ENCODE measurements around the gene PLK5.

DNA sequence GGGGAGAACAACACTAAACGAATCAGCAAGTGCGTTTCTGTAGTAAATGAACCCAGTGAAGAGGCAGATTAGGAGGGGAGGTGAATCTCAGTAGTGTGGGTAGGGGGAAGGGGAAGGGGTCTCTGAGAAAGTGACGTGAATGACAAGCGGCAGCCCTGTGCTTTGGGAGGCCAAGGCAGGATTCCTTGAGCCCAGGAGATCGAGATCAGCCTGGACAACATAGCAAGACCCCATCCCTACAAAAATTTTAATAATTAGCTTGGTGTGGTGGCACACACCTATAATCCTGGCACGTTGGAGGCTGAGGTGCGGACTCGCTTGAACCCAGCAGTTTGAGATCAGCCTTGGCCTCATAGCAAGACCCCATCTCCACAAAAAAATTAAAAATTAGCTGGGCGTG, 8.1 kb downstream of the PLK5 start:
- TF ChIP-seq, protein P1, sequence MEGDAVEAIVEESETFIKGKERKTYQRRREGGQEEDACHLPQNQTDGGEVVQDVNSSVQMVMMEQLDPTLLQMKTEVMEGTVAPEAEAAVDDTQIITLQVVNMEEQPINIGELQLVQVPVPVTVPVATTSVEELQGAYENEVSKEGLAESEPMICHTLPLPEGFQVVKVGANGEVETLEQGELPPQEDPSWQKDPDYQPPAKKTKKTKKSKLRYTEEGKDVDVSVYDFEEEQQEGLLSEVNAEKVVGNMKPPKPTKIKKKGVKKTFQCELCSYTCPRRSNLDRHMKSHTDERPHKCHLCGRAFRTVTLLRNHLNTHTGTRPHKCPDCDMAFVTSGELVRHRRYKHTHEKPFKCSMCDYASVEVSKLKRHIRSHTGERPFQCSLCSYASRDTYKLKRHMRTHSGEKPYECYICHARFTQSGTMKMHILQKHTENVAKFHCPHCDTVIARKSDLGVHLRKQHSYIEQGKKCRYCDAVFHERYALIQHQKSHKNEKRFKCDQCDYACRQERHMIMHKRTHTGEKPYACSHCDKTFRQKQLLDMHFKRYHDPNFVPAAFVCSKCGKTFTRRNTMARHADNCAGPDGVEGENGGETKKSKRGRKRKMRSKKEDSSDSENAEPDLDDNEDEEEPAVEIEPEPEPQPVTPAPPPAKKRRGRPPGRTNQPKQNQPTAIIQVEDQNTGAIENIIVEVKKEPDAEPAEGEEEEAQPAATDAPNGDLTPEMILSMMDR (IDR thresholded peaks at IDR 0.05; ENCODE audit: low read depth, low read length, poor library complexity, severe bottlenecking): no peak
- no peak for TF ChIP-seq EZH2phosphoT487 (IDR thresholded peaks at IDR 0.05; ENCODE audit: borderline replicate concordance, low read length)

Measured in DOHH2 (cell line).